GM12892 (cell line): ENCODE results near the gene MYOM3.

Source experiments
- POLR2A ChIP-seq: IDR thresholded peaks from 2 replicates; pipeline ENCODE4 v1.6.1; 2011; ENCODE audit warnings: low read depth, low read length, control low read depth
- POLR2AphosphoS5 ChIP-seq: IDR thresholded peaks from 2 replicates; pipeline ENCODE4 v1.6.1; 2011; ENCODE audit warnings: low read depth, low read length, control low read depth
- TAF1 ChIP-seq: IDR thresholded peaks from 2 replicates; pipeline ENCODE4 v1.6.1; 2011; ENCODE audit warnings: low read depth, mild to moderate bottlenecking, control low read depth, low read length, borderline replicate concordance

DNA sequence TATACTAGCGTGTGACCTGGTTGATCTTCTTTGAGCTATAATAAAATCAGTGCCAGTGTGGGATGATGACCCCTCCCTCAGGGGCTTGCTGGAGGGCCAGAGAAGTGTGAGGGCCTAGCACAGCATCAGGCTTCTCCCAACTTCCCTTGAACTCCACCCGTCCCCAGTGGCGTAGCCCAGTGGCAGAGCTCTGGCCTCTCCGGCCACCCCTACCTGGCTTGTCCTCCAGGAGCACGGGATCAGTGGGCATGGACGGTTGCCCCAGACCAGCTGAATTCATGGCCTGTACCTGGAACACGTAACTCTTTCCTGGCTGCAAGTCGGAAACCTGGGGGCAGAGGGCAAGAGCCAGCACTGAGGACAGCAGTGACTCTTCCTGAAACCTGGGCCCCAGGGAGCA is 36.0 kb downstream of the MYOM3 start:
- TF ChIP-seq TAF1 (no peak), POLR2A (no peak), POLR2AphosphoS5 (no peak)
